ENCODE results near the gene ASMTL.
"Not testable (repeated sequence)": the region's sequence is repeated elsewhere in the genome, so short reads cannot be mapped to it uniquely, and the experiment has no call there.

The ASMTL gene

DNA sequence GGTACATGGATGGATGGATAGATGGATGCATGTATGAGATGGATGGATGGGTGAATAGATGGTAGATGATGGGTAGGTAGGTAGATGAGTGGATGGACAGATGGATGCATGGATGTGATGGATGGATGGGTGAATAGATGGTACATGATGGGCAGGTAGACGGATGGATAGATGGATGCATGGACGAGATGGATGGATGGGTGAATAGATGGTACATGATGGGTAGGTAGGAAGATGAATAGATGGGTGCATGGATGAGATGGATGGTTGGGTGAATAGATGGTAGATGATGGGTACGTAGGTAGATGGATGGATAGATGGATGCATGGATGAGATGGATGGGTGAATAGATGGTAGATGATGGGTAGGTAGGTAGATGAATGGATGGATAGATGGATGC, 48.8 kb downstream of the ASMTL start:
- not testable (repeated sequence) for DNase-seq (ENCODE audit: low read depth, low spot score)

GRCh38 chrX:1403228-1403627, 49.5 kb downstream of the ASMTL start:
- no peak for DNase-seq (ENCODE audit: low read depth, low spot score)

DNA sequence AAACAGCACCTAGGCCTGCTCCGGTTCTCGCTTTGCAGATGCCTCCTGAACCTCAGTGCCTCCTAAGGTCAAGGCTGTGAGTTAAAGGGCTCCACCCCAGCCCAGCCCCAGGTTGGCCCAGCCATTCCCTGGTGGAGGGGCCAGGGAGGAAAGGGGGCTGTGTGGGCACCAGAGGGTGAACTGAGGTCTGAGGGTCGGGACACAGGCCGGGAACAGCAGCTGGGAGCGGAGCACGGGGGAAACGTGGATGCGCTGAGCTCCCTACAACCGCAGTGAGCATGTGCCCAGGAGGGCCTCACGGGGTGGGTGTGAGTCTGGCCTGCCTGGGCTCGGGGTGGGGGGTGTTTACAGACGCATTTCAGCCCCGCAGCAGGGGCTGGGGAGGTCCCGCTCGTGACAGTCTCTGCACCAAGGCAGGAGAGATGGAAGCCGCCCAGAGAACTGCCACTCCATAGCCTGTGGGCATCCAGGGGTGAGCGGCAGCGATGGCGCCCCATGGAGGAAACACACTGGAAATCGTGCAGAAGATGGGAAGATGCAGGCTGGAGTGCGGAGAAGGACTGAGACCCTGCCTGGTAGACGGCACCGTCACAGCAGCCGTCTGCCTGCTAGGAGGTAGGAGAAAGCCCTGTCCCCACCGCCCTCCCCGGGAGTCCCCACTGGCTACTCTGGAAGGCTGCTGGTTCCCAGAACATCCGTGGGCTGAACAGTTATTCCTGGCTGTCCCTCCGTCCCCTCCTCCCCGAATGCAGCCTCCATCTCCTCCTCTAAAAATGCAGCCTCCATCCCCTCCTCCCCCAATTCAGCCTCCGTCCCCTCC, 50.9 kb downstream of the ASMTL start:
- DNase-seq (ENCODE audit: low read depth, low spot score) = no peak

DNA sequence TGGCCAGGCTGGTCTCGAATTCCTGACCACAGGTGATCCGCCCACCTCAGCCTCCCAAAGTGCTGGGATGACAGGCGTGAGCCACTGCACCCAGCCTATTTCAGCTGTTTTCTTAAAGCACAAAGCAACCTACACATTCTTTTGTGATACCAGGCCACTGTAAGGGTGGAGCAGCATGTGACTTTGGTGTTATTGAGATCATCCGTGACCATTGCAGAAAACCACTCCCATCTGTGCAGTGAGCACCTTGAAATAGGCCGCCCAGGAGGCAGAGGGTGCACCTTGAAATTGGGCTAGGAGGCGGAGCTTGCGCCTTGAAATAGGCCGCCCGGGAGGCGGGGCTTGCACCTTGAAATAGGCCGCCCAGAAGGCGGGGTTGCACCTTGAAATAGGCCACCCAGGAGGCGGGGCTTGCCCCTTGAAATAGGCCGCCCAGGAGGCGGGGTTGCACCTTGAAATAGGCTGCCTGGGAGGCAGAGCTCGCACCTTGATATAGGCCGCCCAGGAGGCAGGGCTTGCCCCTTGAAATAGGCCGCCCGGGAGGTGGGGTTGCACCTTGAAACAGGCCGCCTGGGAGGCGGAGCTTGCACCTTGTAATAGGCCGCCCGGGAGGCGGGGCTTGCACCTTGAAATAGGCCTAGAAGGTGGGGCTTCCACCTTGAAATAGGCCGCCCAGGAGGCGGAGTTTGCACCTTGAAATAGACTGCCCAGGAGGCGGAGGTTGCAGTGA, 51.8 kb downstream of the ASMTL start:
- DNase-seq (ENCODE audit: low read depth, low spot score) = no peak

DNA sequence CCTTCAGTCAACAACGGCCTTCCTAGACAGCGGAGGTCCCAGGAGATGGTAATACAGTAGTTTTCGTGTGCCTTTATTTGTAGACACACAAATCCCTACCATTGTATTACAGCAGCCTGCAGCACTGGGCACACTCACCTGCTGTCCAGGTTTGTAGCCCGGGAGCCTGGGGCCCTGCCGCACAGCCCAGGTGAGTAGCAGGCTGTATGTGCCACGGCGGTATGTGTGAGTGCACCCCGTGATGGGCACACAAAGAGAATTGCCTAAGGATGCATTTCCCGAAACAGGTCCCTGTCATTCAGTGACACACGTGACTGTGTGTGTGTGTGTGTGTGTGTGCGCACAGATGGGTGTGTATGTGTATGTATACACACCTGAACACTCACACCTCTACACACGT, 52.7 kb downstream of the ASMTL start:
- no peak for DNase-seq (ENCODE audit: low read depth, low spot score)

DNA sequence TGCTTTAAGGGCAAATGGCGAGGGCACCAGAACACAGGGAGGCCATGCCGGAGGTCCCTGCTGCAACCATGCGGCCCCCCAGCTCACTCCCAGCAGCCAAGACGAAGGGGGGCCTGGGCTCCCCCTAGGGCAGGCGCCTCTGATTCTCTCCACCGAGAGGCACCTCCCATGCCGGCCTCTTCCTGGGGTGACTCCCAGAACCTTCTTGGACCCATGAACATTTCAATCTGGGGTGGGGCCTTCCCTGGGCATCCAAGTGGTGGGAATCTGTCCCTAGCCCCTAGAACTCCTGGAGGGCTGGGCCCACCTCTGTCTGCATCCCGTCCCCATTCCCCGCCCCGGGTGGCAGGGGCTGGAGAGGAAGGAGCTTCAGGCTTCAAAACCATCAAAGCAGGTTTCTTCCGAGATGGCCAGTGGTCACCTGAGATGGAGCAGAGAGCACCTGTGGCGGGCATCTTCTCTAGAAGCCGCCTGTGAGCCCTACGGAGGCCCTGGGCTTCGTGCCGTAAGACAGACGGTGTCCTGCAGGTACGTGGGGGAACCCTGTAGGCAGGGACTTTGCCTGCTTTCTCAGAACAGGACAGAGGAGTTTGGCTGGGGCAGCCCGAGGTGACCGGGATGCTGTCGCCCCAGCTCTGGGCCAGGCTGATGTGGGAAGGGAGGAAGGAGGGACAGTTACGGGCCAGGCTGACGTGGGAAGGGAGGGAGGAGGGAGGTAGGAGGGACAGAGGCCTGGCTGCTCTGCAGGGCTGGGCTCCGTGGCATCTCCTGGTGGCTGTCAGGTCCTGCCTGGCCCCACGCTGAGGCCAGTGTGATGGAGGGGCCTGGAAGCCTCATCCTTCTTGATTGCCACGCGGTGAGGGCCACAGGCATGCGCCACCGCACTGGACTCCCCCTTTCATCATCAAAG, 54.0 kb downstream of the ASMTL start:
- DNase-seq (ENCODE audit: low read depth, low spot score) = peak; percentile 42

DNA sequence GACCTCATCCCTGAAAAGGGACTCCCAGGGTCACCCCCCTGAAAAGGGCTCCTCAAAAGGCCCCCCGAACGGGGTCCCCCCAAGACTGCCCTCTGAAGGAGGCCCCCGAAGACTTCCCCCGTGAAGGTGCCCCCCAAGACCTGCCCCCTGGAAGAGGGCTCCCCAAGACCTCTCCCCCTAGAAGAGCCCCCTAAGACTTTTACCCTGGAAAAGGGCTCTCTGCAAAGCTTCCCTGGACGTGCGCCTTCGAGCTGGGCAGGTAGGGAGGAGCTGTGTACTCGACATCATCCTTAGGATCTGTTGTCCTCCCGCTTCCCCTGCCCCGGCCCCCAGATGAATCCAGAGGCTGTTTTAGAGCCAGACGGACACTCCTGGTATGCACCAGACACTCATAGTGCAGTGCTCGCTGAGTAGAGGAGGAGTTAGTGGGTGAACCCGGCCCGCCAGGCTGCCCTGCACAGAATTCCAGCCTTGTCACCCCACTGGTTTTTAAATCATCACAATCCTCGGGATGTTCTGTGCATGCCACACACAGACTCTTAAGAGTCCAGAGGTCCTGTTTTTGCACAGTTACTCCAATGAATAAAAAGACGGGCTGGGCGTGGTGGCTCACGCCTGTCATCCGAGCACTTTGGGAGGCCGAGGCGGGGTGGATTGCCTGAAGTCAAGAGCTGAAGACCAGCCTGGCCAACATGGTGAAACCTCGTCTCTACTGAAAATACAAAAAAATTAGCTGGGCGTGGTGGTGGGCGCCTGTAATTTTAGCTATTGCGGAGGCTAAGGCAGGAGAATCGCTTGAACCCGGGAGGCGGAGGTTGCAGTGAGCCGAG, 55.1 kb downstream of the ASMTL start:
- DNase-seq (ENCODE audit: low read depth, low spot score) = no peak

DNA sequence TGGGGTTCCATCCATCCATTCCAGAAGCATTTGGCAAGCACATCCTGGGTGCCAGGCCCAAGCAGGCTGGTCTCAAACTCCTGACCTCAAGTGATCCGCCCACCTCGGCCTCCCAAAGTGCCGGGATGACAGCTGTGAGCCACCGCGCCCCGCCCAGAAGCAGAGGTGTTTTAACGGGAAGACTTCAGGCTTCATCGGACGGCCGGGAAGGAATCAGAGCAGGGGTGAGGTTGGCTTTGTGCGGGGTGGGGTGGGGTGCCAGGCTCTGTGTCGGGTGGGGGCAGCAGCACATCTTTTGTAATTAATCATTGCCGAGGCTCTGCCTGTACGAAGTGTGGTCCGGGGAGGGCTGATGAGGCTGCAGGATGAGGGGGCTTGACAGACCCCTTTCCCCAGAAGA, 55.7 kb downstream of the ASMTL start:
- DNase-seq (ENCODE audit: low read depth, low spot score) = no peak

GRCh38 chrX:1395646-1396216, 57.0 kb downstream of the ASMTL start:
- DNase-seq (ENCODE audit: low read depth, low spot score) = no peak

DNA sequence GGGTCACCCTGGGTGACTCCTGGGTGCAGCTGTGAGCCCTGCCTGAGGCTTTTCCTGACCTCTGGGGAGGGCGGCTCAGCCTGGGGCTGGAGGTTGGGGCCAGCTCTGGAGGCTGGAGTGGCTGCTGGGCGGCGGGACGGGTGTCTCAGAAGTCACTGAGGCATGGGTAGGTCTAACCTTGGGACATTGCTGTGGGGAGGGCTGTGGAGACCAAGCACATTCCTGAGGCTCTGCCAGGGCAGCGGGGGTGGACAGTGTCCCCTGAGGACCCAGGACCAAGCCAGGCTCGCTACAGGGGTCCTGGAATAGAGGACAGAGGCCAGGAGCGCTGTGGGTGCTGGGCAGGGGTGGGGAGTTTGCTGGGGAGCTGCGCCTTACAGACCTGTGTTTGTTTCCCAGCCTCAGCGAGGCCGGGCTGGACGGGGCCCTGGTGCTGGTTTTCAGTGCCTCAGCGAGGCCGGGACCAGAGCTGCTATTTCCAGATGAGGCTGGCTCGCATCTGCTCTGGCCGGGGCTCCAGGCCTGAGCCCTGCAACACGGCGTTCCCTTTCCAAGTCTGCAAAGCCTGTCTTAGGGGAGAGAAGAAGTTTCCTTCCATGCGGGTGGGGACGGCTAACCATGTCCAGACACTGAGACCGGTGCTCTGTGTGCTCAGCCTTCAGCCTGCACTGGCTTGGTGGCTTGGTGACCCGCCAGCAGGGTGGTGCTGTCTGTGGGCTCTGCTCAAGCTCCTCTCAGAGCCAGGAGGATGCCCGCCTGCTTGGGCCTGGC, 57.8 kb downstream of the ASMTL start:
- DNase-seq (ENCODE audit: low read depth, low spot score) = no peak

DNA sequence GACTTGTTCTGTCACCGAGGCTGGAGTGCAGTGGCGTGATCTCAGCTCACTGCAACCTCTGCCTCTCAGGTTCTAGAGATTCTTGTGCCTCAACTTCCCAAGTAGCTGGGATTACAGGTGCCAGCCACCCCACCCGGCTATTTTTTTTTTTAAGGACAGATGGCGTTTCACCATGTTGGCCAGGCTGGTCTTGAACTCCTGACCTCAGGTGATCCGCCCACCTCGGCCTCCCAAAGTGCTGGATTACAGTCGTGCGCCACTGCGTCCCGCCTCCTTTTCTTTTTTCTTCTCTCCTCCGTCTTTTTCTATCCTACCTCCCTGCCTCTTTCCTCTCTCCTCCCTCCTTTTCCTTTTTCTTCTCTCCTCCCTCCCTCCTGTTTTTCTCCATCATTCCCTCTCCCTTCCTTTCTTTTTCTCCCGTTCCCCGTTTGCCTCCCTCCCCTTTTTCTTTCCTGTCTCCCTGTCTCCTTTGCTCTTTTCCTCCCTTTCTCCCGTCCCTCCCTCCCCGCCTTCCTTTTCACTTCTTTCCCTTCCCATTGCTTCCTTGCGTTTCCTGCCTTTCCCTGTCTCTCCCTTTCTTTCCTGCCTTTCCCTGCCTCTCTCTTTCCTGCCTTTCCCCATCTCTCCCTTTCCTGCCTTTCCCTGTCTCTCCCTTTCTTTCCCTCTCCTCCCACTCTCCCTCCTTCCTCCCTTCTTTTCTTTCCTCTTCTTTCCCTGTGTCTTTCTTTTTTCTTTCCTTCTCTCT, 58.7 kb downstream of the ASMTL start:
- no peak for DNase-seq (ENCODE audit: low read depth, low spot score)

- DNase-seq (ENCODE audit: low read depth, low spot score) = peak; percentile 86
These were observed 60.2 kb downstream of the ASMTL start for GRCh38 chrX:1392376-1393068.

GRCh38 chrX:1391707-1392375, 60.9 kb downstream of the ASMTL start, which contains the start of gene SLC25A6:
Gene SLC25A6 (minus strand): TSS chrX:1392113. CDS start chrX:1392009, 104 bp downstream.
- peak; percentile 100 for DNase-seq (ENCODE audit: low read depth, low spot score)

- DNase-seq (ENCODE audit: low read depth, low spot score) = peak; percentile 97
These were observed 61.4 kb downstream of the ASMTL start for GRCh38 chrX:1391370-1391706.

DNA sequence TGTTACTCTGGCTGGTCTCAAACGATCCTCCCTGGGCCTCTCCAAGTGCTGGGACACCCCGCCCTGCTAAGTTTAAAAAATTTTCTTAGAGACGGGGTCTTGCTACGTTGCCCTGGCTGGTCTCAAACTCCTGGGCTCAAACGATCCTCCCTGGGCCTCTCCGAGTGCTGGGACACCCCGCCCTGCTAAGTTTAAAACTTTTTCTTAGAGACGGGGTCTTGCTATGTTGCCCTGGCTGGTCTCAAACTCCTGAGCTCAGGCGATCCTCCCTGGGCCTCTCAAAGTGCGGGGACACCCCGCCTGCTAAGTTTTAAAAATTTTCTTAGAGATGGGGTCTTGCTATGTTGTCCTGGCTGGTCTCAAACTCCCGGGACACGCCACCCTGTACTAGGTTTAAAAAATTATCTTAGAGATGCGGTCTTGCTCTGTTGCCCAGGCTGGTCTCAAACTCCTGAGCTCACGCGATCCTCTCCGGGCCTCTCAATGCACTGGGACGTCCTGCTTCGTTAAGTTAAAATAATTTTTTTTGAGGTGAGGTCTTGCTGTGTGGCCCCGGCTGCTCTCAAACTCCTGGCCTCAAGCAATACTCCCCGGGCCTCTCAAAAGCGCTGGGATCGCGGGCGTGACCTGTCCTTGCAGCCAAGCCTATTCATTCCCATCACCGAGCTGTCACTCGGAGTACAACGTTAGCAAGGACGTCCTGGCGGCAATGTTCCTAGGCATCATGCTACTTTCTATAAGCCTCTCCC, 61.9 kb downstream of the ASMTL start:
- DNase-seq (ENCODE audit: low read depth, low spot score) = no peak

DNA sequence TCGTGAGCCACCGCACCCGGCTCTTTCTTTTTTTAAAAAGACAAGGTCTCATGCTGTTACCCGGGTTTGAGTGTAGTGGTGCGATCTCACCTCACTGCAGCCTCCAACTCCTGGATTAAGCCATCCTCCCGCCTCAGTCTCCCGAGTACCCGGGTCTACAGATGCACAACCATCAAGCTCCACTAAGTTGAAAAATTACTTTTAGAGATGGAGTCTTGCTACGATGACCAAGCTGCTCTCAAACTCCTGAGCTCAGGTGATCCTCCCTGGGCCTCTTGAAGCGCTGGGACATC, 62.8 kb downstream of the ASMTL start:
- no peak for DNase-seq (ENCODE audit: low read depth, low spot score)

DNA sequence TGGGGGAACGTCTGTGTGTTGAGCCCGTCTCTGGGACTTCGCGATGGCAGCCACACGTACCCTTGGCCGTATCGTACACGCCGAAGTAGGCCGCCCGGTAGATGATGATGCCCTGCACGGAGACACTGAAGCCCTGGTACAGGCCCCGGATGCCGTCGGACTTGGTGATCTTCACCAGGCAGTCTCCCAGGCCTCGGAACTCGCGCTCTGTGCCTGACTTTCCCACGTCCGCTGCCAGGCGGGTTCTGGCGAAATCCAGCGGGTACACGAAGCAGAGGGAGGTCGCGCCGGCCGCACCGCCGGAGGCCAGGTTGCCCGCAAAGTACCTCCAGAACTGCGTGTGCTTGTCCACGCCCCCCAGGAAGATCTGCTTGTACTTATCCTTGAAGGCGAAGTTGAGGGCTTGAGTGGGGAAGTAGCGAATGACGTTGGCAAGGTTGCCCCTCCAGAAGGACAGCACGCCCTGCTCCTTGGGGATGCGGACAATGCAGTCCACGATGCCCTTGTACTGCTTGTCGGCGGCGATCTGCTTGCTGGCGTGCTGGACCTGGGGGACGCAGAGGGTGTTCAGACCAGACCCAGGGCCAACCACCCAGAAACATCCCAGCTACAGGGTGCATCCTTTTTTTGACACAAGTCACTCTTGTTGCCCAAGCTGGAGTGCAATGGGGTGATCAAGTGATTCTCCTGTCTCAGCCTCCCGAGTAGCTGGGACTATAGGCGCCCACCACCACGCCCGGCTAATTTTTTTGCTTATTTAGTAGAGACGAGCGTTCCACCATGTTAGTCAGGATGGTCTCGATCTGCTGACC, 63.3 kb downstream of the ASMTL start:
- no peak for DNase-seq (ENCODE audit: low read depth, low spot score)

Data from astrocyte of the hippocampus (primary cell).